ENCODE measurements around the gene HELB.

Gene HELB

GRCh38 chr12:66301944-66302826, at the start of gene HELB:
Gene HELB (plus strand): TSS chr12:66302493. CDS start chr12:66302604, 111 bp downstream.
- DNase-seq = peak; percentile 97 to 98

GRCh38 chr12:66252771-66253170, 49.5 kb upstream of the HELB start:
- DNase-seq = no peak

- DNase-seq = no peak
These were observed 46.6 kb upstream of the HELB start for GRCh38 chr12:66255737-66256136.

DNA sequence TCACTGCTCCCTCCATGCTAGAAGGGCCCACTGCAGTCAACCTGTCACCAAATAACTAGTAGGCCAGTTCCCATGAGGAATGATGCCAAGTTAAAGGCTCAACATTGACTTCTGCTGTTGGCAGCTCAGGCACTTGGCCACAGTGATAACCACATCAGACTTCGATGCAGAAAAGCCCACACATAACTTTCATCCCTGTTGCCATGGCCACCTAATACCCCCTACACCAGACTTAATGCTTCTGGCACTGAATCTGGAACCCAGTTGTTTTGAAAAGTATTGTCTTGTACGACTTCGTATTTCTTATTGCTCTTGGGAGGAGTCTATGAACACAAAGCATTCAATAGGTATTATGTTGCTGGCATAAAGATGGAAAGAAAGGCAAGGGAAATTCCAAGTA, 44.3 kb upstream of the HELB start:
- no peak for DNase-seq

DNA sequence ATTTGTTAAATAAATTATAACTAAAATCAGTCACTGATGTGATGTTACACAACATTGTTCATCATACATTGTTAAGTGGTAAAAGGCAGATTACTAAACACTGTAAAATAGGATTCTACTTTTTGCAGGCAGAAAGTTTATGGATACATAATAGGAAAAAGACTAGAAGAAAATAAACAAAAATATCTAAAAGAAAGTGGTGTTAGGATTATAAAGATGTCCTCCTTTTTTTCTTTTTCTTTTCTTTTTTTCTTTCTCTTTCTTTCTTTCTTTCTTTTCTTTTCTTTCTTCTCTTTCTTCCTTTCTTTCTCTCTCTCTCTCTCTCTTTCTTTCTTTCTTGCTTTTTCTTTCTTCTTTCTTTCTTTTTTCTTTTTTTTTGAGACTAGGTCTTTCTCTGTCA, 39.6 kb upstream of the HELB start:
- no peak for DNase-seq

DNA sequence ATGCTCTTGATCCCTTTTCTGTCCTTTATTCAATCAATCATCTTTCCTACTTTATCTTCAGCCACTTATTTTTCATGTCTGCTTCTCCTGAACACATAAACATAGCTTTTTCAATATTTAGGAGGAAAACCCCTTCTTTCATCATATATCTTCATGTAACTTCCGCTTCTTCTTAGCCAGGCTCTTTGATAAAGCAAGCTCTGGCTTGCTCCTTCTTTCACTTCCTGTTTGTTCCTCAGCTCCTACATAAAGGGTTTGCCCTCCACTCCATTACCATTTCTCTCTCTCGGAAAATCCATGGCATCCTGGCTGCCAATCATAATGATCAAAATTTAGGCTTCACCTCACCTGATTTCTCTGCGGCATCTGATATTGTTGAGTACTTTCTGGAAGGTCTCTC, 33.7 kb upstream of the HELB start:
- peak in 1 of 2 donors; percentile 10 for DNase-seq

DNA sequence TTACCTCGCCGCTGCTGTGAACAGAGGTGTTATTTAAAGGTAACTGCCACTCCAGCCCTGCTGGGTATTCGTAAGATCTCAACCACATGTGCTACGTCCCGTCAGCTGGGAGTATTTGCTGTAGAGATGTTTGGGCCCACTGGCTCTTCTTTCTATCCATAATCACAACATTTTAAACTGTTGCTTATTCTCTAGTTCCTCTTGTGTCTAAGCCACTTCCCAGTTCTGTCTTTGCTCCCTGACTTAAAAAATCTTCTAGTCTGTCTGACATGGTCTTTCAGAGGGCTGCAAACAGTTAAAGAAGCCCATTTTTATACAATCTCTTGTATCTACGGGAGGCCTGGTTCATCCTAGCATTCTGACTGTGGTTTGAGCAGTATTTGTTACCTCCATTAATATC, 33.2 kb upstream of the HELB start:
- no peak for DNase-seq

DNA sequence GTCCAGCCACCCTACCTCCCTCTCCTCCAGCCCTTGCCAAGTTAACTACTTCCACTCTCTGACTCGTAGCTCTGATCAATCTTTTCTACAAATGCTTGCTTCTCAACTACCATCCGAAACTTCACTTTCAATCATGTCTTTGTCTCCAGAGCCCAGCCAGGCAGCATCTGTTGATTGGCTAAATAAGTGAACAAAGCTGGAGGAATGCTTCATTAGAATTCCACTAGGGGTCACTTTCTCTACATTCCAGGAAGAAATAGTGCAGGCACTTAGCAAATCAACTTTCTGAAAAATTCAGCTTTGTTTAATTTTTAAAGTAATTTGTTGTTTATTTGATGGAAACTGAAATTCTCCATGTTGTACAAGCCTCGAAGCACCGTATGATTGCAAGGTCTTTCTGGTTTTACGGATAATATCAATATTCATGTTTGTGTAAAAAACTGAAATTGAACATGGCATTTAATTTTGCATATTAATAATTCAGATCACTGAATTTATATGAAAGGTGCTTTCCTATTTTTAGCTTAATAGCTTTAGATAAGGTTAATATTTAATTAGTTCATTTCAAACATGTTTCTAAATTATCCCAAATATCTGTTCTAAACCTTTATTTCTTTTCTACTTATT, 32.4 kb upstream of the HELB start:
- peak; percentile 3 to 71 for DNase-seq

GRCh38 chr12:66270613-66271012, 31.7 kb upstream of the HELB start:
- no peak for DNase-seq

DNA sequence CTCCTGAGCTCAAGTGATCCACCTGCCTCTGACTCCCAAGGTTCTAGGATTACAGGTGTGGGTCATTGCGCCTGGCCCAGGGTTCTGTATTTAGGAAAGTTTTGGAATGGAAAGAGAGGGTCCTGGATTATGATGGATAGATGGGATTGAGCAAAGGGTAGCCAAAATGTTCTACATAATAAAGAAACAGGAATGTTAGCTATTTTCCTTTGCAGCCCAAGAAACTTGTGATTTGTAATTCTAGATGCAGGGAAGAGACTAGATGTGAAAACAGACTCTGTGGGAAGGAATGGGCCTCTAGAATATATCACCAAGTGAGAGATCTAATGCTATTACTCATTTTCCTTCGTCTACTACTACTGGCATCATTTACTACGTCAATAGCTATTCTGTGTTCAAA, 29.6 kb upstream of the HELB start:
- DNase-seq = no peak

- no peak for DNase-seq
These were observed 29.1 kb upstream of the HELB start for GRCh38 chr12:66273147-66273546.

DNA sequence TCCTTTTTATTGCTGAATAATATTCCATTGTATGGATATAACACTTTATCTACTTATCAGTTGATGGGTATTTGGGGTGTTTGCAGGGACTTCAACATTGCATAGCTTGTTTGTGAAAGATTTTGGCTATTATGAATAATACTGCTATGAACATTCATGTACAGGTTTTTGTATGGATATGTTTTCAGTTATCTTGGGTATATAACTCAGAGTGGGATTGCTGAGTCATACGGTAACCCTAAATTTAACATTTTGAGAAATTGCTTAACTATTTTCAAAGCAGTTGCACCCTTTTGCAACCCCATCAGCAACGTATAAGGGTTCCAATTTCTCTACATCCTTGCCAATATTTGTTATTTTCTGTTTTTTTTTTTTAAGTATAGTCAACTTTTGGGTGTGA, 27.3 kb upstream of the HELB start:
- DNase-seq = no peak

- peak; percentile 28 to 64 for DNase-seq
These were observed 23.1 kb upstream of the HELB start for GRCh38 chr12:66279123-66279712.

- DNase-seq = no peak
These were observed 21.7 kb upstream of the HELB start for GRCh38 chr12:66280561-66280960.

DNA sequence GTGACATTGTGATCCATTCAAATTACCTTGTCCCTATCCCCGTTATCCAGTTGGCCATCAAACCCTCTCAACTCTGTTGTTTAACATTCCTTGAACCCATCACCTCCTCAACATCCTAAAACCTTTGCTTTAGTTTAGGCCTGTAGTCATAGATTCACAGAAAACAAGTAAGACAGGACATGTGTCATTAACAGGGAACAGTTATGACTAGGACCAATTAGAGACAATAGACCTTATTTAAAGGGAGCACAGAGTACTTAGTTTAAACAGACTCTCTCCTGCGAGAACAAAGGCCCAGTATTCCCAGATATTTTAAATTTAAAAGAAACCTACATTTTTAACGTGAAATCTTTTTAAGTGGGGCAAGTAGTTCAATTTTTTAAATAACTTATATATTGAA, 20.0 kb upstream of the HELB start:
- DNase-seq = no peak

DNA sequence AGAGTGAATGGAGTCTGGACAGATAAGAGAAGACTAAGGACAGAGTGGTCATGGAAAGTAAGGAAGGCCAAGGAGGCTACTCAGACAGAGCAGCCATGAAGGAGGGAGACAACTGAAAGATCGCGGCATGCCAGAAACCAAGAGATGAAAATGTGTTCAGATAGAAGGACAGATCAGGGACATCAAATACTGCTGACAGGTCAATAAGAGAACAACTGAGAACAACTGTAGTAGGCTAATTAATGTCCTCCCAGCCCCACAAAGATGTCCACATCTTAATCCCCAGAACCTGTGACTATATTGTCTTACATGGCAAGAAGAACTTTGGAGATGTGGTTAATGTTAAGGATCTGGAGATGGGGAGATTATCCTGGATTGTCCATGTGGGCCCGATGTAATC, 15.0 kb upstream of the HELB start:
- DNase-seq = no peak

GRCh38 chr12:66288121-66288520, 14.2 kb upstream of the HELB start:
- peak; percentile 67 to 83 for DNase-seq

DNA sequence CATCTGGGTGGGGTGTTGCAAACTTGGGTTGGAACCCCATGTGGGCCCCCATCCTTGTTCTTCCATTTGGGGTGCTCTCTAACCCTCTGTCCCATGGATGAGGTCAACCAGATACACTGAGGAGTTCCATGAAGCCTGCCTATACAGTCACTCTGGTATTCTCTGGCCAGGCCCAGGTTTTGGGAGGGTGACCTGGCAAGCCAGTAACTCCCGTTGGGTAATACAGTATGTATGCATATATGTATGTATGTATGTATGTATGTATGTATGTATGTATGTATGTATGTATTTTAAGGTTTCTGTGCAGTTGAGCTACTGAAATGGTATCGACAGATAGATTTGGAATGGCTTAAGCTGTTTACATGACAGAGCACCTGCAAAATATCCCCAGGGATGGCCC, 12.8 kb upstream of the HELB start:
- DNase-seq = no peak

- DNase-seq = peak in 1 of 2 donors; percentile 55
These were observed 11.5 kb upstream of the HELB start for GRCh38 chr12:66290716-66291200.

DNA sequence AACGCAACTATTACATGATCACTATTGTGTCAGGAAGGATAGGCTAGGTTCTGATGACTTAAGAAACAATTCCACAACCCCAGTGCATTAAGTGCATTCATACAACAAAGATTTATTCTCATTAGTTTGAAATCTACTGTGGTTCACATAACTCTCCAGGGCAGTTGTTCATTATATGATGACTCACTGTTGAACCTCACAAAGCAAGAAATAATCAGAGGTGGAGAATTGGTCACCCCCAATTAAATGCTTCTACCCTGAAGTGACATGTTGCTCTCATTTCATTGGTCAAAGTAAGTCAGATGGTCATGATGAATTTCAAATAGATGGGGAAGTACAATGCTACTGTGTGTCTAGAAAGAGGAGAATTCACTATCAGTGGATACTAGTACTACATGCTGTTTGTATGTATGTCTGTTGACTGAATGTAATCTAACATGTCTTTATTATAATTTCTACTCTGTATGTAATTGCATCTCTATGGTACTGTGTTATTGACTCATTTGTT, 6.1 kb upstream of the HELB start:
- DNase-seq = no peak

DNA sequence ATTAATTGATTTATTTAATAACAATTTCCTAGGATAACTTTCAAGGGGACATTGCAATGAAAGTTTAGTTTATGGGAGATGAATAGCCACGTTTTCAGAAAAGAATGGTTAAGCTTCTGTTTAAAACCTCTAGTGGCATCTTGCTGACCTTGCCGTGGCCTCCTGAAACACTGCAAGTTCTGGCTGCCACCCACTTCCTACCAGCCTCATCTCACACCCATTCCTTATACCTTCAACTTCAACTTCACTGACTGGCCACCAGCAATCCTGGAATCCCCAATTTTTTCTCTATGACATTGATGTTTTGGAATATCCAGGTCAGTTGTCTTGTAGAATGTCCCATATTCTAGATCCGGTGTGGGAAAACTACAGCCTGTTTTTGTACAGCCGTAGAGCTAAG, 5.2 kb upstream of the HELB start:
- DNase-seq = no peak

DNA sequence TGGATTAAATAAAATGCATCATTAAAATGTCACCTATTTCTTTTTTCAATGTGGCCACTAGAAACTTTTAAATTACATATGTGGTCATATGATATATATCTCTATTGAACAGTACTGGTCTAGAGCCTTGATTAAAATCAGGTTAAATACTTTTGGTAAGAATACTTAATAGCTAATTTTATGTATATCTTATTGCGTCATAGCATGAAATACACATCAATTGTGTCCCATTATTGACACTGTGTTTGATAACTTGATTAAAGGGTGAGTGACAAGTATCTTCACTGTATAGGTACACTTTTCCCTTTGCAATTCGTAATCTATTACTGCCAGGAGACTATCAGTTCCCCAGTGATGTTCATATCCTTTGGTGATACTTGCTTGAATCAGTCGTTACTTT, 4.4 kb upstream of the HELB start:
- no peak for DNase-seq

- DNase-seq = no peak
These were observed 505 bp downstream of the HELB start for GRCh38 chr12:66302827-66303169.

- peak; percentile 13 to 83 for DNase-seq
These were observed 1.1 kb downstream of the HELB start for GRCh38 chr12:66303316-66303804.

All from CD4-positive, alpha-beta T cell treated with Interferon alpha-2 for 1 hour (primary cell).